Activated CD8-positive, alpha-beta memory T cell treated with anti-CD3 and anti-CD28 coated beads, Interleukin-2, amount 10 ng/mL, durations not matched to agents 7 days and 5 days (primary cell): ENCODE measurements around the gene MRPS34. TPM values are rescaled to one million over a fixed set of nuclear protein-coding genes. Genes with fewer than 3 reads are reported as not detected.
"Not testable (repeated sequence)": the region's sequence is repeated elsewhere in the genome, so short reads cannot be mapped to it uniquely, and the experiment has no call there.

Experiments used
- ATAC-seq: fragments of 150-1000 bp; cut with Tn5 transposase; one replicate; pipeline ENCODE4 v1.10.0; 2021; ENCODE audit warnings: moderate library complexity
- CTCF ChIA-PET: fragments of 350-600 bp; sonication (Branson Sonifier 250); formaldehyde crosslinking; loops from one replicate; lab custom pipeline; 2021; ENCODE audit warnings: antibody characterized with exemption; lab: Charles Lee
- DNase-seq: peaks from one replicate; pipeline ENCODE4 v3.0.0-alpha.2; 2020
- H3K27ac Mint-ChIP-seq: one replicate; pipeline ENCODE4 v1.8.0; 2021; ENCODE audit warnings: mild to moderate bottlenecking, mixed read lengths
- H3K27me3 Mint-ChIP-seq: one replicate; pipeline ENCODE4 v1.8.0; 2021; ENCODE audit warnings: mixed read lengths
- H3K36me3 Mint-ChIP-seq: one replicate; pipeline ENCODE4 v1.8.0; 2021; ENCODE audit warnings: mild to moderate bottlenecking, mixed read lengths
- H3K4me1 Mint-ChIP-seq: one replicate; pipeline ENCODE4 v1.8.0; 2021; ENCODE audit warnings: mixed read lengths
- H3K4me3 Mint-ChIP-seq: one replicate; pipeline ENCODE4 v1.8.0; 2021; ENCODE audit warnings: mild to moderate bottlenecking, moderate library complexity, mixed read lengths
- H3K9me3 Mint-ChIP-seq: one replicate; pipeline ENCODE4 v1.8.0; 2022; ENCODE audit warnings: low read depth, mixed read lengths
- total RNA-seq, 2 experiments: library from RNA; stranded (reverse); gene quantifications; one replicate each; pipeline ENCODE4 v1.2.3, GENCODE V29; 2021

The MRPS34 gene
- total RNA-seq, 2 experiments from 2014 or later: 134 to 154 TPM

DNA sequence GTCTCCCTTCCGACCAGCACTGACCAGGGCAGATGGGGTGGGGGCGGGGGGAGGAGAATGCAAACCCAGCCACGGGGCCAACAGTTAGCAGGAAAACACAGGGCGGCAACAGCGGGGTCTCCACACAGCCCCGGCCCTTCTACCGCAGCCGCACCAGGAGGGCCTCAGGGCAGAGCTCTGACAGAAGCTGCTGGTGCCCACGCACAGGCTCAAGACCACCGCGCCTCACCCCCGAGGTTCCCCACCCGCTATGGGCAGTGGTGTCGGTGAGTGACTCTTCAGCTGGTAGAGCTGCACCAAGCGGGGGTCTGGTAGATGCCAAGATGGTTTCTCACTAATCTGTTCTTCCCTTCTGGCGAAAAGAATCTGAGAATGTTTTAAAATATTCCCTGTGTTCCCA lies 37.6 kb upstream of the MRPS34 start:
- DNase-seq: no peak
- CTCF ChIA-PET: no interaction called here
- no peaks in the 10 kb centered on the region for H3K4me1 Mint-ChIP-seq
- H3K27me3 Mint-ChIP-seq: no peaks in the 10 kb centered on the region
- no peak for ATAC-seq
- no peak overlapping the region for H3K27ac Mint-ChIP-seq
- H3K9me3 Mint-ChIP-seq: peaks cover 3% of the 10 kb centered on the region
- peaks cover 20% of the 10 kb centered on the region for H3K36me3 Mint-ChIP-seq
- no peak overlapping the region for H3K4me3 Mint-ChIP-seq

DNA sequence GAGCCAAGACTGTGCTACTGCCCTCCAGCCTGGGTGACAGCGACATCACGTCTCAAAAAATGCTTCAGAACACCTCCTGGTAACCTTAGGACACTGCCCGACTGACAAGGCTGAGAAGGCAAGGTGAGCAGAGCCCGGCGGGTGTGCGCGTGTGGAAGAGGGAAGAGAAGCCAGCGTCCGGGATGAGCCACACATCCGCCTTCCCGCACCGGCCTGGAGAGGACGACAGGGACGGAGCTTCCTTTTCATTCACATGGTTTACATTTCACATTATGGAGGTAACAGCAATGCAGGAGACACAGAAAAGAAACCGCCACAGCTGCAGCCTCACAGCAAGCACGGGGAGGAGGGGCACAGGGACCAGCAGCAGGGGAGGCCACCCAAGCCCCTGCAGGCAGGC lies 37.2 kb upstream of the MRPS34 start:
- Mint-ChIP-seq H3K27ac (no peak overlapping the region), H3K9me3 (peaks cover 3% of the 10 kb centered on the region), H3K36me3 (peaks cover 19% of the 10 kb centered on the region), H3K4me1 (no peaks in the 10 kb centered on the region), H3K4me3 (no peak overlapping the region), H3K27me3 (no peaks in the 10 kb centered on the region)
- CTCF ChIA-PET: no interaction called here
- ATAC-seq (no peak), DNase-seq (no peak)

DNA sequence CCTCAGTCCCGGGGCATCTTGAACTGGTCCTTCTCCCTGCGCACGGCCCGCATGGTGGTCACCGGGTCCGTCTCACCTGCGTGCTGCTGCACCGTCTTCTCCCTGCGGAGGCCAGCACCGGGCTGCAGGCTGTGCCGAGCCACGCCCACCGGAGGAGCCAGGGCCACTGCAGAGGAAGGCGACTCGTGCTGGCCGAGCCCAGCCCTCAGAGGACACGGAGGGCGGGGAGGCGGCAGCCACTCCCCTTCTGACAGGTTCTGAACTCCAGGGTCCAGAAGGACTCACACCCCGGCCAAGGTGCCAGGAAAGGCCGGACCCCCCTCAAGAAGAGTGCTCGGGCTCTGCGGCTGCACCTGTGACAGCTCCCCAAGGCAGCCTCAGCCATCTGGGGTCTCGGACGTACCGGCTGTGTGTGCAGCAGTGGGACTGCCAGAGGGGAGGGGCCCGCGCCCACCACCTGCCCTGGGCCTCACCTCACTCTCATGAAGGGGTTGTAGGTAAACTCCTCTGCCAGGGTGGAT lies 36.4 kb upstream of the MRPS34 start:
- DNase-seq (no peak), ATAC-seq (no peak)
- Mint-ChIP-seq H3K27me3 (no peaks in the 10 kb centered on the region), H3K9me3 (peaks cover 3% of the 10 kb centered on the region), H3K4me1 (no peaks in the 10 kb centered on the region), H3K4me3 (no peak overlapping the region), H3K27ac (no peak overlapping the region), H3K36me3 (peaks cover 19% of the 10 kb centered on the region)
- CTCF ChIA-PET: no interaction called here

DNA sequence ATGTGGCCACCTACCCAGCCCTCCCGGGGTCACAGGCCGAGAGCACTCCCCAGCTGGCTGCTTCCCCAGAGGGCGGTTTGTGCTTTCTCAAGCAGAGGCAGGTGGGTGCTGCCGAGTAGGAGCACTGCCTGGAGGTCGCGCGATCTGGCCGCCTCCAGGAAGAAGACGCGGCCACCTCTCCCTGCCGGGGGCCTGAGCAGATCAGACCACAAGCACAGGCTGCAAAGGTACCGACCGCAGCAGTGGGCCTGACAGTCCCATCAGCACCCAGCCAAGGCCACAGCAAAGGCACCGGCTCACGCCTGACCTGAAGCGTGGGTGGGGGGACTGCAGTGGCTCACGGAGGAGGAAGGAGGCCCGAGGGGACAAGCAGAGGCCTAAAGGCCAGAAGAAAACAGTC lies 35.8 kb upstream of the MRPS34 start:
- peaks cover 20% of the 10 kb centered on the region for H3K36me3 Mint-ChIP-seq

DNA sequence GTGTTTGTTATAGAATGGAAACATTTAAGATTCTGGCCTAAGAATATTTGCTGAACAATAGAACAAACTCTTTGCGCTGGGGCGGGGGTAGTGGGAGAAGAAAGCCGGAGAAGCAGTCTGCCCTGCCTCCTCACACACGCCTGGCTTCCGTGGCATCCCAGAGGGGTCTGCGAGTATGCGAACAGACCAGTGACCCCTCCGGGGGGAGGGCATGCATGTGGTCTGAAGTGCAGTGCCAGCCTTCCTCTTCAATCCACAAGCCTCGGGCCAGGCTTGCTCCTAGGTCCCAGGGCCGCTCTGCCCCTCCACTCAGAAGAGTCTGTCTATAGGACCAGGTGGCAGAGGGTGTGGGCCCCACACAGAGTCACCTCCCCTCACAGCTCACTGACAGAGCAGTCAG lies 34.7 kb upstream of the MRPS34 start:
- peaks cover 3% of the 10 kb centered on the region for H3K9me3 Mint-ChIP-seq
- no peak overlapping the region for H3K4me3 Mint-ChIP-seq
- peaks cover 20% of the 10 kb centered on the region for H3K36me3 Mint-ChIP-seq
- DNase-seq (no peak), ATAC-seq (no peak)
- H3K27ac Mint-ChIP-seq: no peak overlapping the region
- H3K27me3 Mint-ChIP-seq: no peaks in the 10 kb centered on the region
- H3K4me1 Mint-ChIP-seq: no peaks in the 10 kb centered on the region
- CTCF ChIA-PET: no interaction called here

More for the DNA sequence above, 35.8 kb upstream of the MRPS34 start:
- ATAC-seq (no peak), DNase-seq (no peak)
- CTCF ChIA-PET: no interaction called here
- Mint-ChIP-seq H3K9me3 (peaks cover 3% of the 10 kb centered on the region), H3K27ac (no peak overlapping the region), H3K27me3 (no peaks in the 10 kb centered on the region), H3K4me3 (no peak overlapping the region), H3K4me1 (no peaks in the 10 kb centered on the region)

DNA sequence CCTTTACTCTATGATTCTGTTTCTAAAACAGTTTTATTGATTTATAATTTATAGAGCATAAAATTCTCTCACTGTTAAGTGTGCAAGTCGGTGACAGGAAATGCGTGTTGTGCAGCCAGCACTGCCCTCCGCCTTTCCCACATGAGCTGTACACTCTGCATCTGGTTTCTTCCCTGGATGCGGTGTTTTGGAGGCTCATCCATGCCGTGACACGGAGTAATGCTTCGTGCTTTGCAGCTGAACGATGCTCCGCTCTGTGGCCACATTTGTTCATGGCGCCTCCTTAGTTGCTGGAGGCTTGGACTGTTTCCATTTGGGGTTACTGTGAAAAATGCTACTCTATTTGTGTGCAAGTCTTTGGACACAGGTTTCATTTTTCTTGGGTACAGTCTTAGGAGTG lies 27.8 kb upstream of the MRPS34 start:
- Mint-ChIP-seq H3K27me3 (no peaks in the 10 kb centered on the region), H3K36me3 (peaks cover 12% of the 10 kb centered on the region), H3K27ac (no peak overlapping the region), H3K4me3 (no peak overlapping the region), H3K9me3 (peaks cover 13% of the 10 kb centered on the region), H3K4me1 (no peaks in the 10 kb centered on the region)
- CTCF ChIA-PET: no interaction called here
- DNase-seq (no peak), ATAC-seq (no peak)

DNA sequence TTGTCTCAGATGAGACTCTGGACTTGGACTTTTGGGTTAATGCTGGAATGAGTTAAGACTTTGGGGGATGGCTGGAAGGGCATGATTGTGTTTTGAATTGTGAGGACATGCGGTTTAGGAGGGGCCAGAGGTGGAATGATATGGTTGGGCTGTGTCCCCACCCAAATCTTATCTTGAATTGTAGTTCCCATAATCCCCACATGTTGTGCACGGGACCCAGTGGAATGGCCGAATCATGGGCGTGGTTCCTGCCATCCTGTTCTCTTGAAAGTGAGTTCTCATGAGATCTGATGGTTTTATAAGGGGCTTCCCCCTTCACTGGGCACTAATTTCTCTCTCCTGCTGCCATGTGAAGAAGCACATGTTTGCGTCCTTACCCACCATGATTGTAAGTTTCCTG lies 26.3 kb upstream of the MRPS34 start:
- H3K36me3 Mint-ChIP-seq, ATAC-seq, CTCF ChIA-PET: not testable (repeated sequence)

DNA sequence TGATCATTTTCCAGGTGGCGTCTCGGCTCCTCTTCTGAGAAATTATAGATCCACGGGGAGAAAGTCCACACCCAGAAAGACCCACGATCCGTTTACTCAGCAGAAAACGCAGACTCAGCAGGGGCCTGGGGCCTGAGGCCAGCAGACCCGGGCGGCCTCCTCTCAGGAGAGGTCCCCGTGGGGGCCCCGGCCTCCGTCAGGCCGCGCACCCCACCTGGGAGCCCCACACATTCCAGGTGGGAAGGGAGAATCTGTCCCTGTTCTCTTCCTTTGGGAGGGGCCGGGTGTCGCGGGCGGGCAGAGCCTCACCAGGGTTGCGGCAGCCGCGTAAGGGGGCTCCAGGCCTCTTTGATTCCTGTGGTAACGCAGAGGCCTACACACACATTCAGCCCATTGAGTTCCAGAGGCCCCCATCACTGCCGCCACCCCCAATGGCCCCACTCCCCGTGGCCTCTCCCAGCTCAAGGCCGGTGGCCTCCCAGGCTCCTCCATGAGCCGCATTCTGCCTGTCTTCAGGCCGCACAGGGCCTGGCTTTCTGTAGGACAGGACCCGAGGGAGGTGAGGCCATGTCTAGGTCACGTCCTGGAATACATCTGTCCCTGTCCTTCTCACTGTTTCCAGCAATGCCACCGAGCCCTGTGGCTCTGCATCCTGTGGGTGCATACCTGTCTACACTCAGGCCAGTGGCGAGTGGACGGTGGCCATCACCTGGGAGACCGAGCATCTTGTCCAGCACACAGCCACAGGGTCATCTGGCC lies 22.2 kb upstream of the MRPS34 start:
- CTCF ChIA-PET: no interaction called here
- peaks cover 8% of the 10 kb centered on the region for H3K9me3 Mint-ChIP-seq
- H3K36me3 Mint-ChIP-seq: peaks cover 4% of the 10 kb centered on the region
- ATAC-seq: no peak
- H3K4me3 Mint-ChIP-seq: no peak overlapping the region
- no peaks in the 10 kb centered on the region for H3K4me1 Mint-ChIP-seq
- DNase-seq: no peak
- no peak overlapping the region for H3K27ac Mint-ChIP-seq
- H3K27me3 Mint-ChIP-seq: no peaks in the 10 kb centered on the region

More for the DNA sequence above, 26.3 kb upstream of the MRPS34 start:
- DNase-seq, H3K27ac Mint-ChIP-seq, H3K27me3 Mint-ChIP-seq, H3K4me3 Mint-ChIP-seq, H3K4me1 Mint-ChIP-seq: not testable (repeated sequence)
- peaks cover 13% of the 10 kb centered on the region for H3K9me3 Mint-ChIP-seq

DNA sequence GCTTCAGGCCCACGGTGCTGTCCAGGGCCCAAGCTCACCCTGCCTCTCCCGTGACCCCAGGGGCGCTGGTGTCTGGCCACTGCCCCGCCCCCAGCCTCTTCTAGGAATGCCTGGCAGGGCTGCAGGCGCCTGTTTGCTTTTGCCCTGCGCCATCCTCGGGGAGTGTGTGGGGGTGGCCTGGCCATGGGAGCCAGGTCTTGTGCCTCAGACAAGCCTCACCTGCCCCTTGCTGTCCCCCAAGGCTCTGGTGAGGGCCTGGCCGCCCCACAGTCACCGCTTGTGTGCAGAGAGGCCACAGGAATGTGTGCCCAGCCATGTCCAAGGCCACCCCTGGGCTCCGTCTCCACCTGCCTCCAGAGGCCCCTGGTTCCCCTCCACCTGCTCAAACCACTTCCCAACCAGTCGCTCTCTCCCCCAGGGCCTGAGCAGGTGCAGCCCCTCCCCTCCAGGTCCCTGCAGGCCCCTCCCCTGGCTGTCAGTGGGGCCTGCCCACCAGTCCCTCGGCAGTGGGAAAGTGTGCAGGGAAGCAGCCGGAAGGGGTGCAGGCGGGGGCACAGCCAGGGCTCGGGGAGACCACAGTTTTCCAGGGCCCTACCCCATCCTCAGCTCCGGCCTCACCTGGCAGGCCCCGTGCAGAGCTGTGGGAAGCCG lies 21.4 kb upstream of the MRPS34 start:
- H3K36me3 Mint-ChIP-seq: peaks cover 2% of the 10 kb centered on the region
- CTCF ChIA-PET: no interaction called here
- no peak overlapping the region for H3K4me3 Mint-ChIP-seq
- H3K9me3 Mint-ChIP-seq: peaks cover 6% of the 10 kb centered on the region
- no peak overlapping the region for H3K27ac Mint-ChIP-seq
- ATAC-seq: no peak
- H3K4me1 Mint-ChIP-seq: no peaks in the 10 kb centered on the region
- no peaks in the 10 kb centered on the region for H3K27me3 Mint-ChIP-seq
- DNase-seq: no peak

DNA sequence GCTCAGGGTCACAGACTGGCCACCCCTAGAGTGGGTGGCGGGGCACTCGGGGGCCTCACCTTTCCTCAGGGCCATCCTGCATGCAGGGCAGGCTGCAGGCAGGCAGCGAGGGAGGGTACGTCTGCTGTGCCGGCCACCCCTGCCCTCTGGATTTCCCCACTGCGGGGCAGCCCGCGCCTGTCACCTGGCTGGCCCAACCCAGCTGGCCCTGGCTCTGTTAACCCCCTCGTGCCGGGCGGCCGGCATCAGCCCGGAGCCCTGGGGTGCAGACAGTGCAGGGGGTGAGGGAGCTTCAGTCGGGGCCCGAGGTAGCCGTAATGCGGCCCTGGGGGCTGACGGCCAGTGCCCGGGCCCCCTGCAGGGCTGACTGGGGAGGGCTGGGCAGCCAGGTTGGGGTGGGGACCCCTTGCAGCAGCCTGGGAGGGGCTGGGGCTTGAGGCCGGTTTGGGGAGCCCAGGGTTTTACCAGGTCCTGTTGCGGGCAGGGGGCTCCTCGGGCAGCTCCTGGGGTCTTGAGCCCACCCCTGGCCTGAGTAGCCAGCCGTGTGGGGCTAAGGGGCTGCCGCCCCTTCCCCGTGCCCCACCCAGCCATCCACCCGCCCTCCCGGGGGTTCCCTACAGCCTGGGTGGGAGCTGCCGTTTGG lies 20.8 kb upstream of the MRPS34 start, which contains the start of gene IGFALS:
IGFALS (minus strand) TSS at position 128 of the 643 bp plus-strand sequence; CDS start at position 75, 53 bp downstream.
- CTCF ChIA-PET: no interaction called here

DNA sequence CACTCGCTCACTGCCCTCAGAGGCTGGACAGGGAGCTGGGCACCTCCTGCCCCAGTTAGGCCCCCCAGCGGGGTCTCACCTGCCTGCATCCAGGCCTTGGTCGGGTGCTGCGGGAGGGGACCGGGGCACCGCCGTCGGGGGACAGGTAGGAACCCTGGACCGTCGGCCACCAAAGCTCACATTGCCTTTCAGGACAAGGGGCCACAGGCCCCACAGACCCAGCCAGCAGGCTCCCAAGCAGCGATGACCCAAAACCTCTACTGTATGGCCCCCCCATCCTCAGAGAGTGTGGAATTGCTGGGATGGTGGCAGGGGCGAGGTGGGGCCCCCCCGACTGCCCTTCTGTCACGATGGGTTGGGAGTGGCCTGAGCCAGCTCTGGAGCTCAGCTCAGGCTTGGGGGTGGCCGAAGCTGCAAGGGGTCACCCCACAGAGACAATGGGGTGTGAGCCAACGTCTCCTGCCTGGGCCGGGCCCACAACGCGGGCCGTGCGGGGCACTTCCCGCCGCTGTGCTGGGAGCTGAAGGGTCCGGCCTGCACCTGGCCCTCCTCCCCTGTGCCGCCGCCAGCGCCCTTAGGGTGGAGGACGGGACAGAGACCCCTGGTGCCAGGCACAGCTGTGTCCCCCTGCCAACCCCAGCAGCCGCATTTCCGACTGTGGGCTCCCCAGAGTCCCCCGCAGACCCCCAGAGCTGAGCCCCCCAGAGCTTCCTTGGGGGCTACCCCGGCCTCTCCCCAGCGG lies 20.1 kb upstream of the MRPS34 start:
- Mint-ChIP-seq H3K4me3 (no peak overlapping the region), H3K27me3 (no peaks in the 10 kb centered on the region), H3K4me1 (no peaks in the 10 kb centered on the region), H3K27ac (no peak overlapping the region), H3K9me3 (peaks cover 3% of the 10 kb centered on the region), H3K36me3 (peaks cover 2% of the 10 kb centered on the region)
- CTCF ChIA-PET: no interaction called here
- DNase-seq (no peak), ATAC-seq (no peak)

More for the DNA sequence above, 20.8 kb upstream of the MRPS34 start, which contains the start of gene IGFALS:
- Mint-ChIP-seq H3K27me3 (no peaks in the 10 kb centered on the region), H3K27ac (no peak within 1 kb of the TSS), H3K9me3 (peaks cover 3% of the 10 kb centered on the region), H3K4me1 (no peaks in the 10 kb centered on the region), H3K4me3 (no peak within 1 kb of the TSS), H3K36me3 (peaks cover 2% of the 10 kb centered on the region)
- DNase-seq: no peak
- no peak for ATAC-seq

DNA sequence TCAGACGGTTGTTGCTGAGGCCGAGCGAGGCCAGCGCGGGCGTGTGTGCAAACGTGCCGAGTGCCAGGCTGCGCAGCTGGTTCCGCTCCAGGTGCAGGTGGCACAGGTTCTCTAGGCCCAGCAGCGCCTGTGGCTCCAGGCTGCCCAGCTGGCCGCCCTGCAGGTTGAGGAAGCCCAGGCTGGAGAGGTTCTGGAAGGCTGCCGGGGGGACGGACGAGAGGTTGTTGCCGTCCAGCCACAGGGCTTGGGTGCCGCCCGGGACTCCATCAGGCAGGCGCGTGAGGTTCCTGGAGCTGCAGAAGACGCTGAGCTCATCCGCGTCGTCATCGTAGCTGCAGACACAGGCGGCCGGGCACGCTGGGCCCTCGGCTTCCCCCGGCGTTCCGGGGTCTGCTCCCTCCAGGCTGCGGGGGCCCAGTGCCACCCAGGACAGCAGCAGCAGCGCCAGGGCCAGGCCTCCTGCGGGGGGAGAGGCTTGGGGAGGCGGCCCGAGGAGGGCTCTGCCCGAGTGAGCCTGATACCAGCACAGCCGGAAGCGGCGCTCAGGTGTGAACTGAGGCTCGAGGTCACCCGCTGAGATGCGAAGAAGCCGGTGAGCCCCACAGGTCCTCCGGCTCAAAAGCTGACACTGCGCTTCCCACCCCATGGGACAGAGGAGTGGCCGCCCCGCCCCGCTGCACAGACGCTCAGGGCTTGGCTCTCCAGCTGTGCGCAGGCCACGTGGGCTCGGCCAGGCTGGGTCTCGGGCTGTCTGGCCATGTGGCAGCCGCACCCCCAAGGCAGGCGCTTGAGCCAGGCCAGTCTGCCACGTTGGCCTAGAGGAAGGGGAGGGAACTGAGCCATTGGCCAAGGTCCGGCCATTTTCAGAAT lies 19.2 kb upstream of the MRPS34 start:
- ATAC-seq (no peak), DNase-seq (no peak)
- Mint-ChIP-seq H3K9me3 (peaks cover under 1% of the 10 kb centered on the region), H3K27ac (no peak overlapping the region), H3K4me3 (no peak overlapping the region), H3K4me1 (no peaks in the 10 kb centered on the region), H3K27me3 (no peaks in the 10 kb centered on the region), H3K36me3 (peaks cover under 1% of the 10 kb centered on the region)
- CTCF ChIA-PET: no interaction called here
